NCI-H2107 (cell line): ENCODE results near the gene DNAJA1.
"Not testable (repeated sequence)": the region's sequence is repeated elsewhere in the genome, so short reads cannot be mapped to it uniquely, and the experiment has no call there.

Experiments used
- DNase-seq: peaks from one replicate; lab custom pipeline; 2025; lab: John Stamatoyannopoulos, UW

DNAJA1 gene

GRCh38 chr9:33024966-33025571 is at the start of gene DNAJA1:
DNAJA1 (plus strand) TSS chr9:33025273; CDS start chr9:33026485, 1,212 bp downstream.
- peak; percentile 93 for DNase-seq

DNA sequence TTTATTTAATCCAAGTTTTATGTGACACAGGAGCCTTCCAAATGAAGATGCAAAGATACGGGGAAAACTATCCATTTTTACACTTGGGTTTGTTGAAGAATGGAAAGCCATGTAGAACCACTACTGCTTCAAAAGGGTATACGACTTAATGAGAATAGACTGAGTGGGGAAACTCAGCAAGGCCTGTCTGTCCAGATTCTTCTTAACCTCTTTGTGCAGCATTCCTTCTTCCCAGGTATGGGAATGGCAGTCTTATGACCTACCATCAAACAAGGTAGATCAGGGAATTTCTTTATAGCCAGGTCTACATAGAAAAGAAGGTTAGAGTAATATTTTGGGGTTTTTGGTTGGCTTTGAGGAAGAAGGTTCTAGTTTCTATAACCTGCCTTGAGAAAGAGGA is 47.0 kb upstream of the DNAJA1 start:
- no peak for DNase-seq

GRCh38 chr9:32986971-32987370 is 38.1 kb upstream of the DNAJA1 start:
- DNase-seq = no peak

- no peak for DNase-seq
Observed at GRCh38 chr9:32989660-32990059, 35.4 kb upstream of the DNAJA1 start.

DNA sequence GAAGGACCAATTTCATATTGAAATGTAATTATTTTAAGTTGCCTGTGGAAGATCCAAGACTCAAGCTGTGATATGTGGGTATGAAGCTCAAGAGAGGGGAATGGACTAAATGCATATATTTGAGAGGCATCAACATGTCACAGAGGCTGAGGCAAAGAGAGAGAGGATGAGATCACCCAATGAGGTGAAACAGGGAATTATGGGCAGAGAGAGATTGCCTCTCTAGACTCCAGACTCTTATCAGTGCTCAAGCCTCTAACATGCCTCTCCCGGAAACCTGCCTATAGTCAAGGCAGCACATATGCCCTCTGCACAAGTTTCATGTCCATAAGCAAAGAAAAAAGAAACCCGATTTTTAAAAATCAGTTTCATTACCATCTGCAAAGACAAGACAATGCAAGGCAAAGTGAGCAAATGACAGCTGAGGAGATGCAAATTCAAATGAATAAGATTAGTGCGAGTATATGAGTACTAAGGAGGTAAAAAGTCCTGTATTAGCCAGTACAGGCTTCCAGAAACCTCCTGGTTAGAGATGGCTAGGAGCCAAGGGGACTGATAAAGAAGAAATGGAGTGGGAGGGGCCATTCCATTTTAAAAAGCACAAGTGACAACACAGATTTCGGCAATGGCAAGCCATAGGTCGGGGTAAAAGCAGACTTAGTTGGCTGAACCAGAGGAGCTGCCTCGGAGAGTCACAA is 33.0 kb upstream of the DNAJA1 start:
- DNase-seq = no peak

GRCh38 chr9:32992595-32993238 is 32.4 kb upstream of the DNAJA1 start:
- no peak for DNase-seq

DNA sequence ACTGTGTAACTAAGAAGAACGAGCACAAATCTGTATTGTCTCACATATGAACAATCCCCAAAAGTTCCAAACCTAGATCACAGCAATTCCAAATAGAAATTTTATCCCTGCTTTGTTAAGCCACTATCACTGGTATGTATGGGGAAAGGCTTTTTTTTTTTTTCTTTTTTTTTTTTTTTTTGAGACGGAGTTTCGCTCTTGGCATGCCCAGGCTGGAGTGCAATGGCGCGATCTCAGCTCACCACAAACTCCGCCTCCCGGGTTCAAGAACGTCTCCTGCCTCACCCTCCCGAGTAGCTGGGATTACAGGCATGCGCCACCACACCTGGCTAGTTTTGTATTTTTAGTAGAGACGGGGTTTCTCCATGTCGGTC is 24.4 kb upstream of the DNAJA1 start:
- not testable (repeated sequence) for DNase-seq

GRCh38 chr9:33005335-33005734 is 19.7 kb upstream of the DNAJA1 start:
- not testable (repeated sequence) for DNase-seq

GRCh38 chr9:33007755-33008154 is 17.3 kb upstream of the DNAJA1 start:
- DNase-seq = no peak

- DNase-seq = no peak
Observed at GRCh38 chr9:33011831-33012230, 13.2 kb upstream of the DNAJA1 start.

GRCh38 chr9:33012328-33013069 is 12.6 kb upstream of the DNAJA1 start:
- no peak for DNase-seq

GRCh38 chr9:33013962-33014664 is 11.0 kb upstream of the DNAJA1 start:
- DNase-seq = no peak

DNA sequence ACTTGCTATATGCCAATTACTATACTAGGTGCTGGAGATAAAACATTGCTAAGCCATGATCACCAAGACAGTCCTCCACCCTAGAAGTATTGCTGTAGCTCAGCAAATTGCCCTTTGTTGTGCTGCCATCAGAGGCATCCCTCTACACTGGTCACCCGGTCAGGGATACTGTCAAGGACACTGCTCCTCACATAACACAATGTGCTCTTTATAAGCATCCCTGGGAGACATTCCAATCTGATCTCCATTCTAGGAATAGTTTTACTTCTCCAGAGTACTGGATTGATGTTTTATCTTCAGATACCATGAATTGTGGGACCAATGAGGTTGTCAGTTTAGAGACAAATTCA is 10.4 kb upstream of the DNAJA1 start:
- no peak for DNase-seq

- DNase-seq = no peak
Observed at GRCh38 chr9:33017283-33018041, 7.6 kb upstream of the DNAJA1 start.

DNA sequence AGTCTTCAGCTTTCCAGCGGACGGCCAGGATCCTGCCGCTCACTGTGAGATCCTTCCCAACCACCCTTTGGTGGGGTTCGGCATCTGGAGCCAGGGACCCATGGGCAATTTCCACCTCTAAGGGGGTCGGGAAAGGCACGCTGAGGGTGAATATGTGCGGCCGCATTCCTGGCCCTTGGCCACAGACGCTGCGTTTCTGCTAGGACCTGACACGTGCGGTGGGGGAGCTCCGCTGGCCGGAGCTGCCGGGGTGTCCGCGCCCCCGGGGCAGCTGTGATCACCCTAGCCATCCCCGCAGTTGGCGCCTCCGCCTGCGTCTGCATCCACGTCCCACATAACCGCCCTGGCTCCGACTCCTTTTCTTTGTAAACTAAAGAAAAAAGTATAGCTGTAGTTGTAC is 5.3 kb upstream of the DNAJA1 start:
- no peak for DNase-seq

- DNase-seq = no peak
Observed at GRCh38 chr9:33022303-33022702, 2.8 kb upstream of the DNAJA1 start.

- no peak for DNase-seq
Observed at GRCh38 chr9:33022755-33023154, 2.3 kb upstream of the DNAJA1 start.

DNA sequence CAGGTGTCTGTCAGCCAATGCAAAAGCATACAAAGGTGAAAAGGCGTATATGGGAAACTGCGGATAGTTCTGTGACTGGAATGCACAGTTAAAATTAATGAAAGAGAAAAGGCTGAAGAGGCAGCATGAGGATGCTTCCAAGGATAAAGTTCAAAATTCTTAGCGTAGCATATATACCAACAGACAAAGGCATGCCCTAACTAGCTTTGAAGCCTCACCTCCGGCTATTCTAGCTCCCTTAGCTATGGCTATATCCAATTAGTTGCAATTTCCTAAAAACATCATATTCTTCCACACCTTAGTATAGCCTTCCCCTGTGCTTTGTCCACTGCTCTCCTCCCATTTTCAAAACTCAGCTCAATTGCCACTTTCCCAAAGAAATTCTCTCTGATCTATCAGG is 1.4 kb upstream of the DNAJA1 start:
- DNase-seq = no peak

- DNase-seq = no peak
Observed at GRCh38 chr9:33024126-33024965, 727 bp upstream of the DNAJA1 start.

- DNase-seq = peak; percentile 47
Observed at GRCh38 chr9:33025572-33026342, 684 bp downstream of the DNAJA1 start.
